Heart left ventricle (tissue), 13 donors: ENCODE data around the gene GNB1.

Experiments
- CTCF ChIP-seq, 12 donors: fragments of 200-600 bp; sonication (generic) in 4 of 12; IDR thresholded peaks; one replicate each; pipeline versions ENCODE4 v1.5.0 to v1.8.0; 2018 to 2022; ENCODE audit warnings: antibody characterized with exemption in 12 of 12, mild to moderate bottlenecking in 5 of 12
- POLR2A ChIP-seq, 2 donors: fragments of 450-650 bp; IDR thresholded peaks; one replicate each; pipeline ENCODE4 v1.6.1; 2017; ENCODE audit warnings: antibody characterized with exemption in 2 of 2, mild to moderate bottlenecking in 2 of 2, moderate library complexity in 2 of 2
- donor health status: ischemic (EF 13 %, LVEDD 7.1; RV severe dilation, severe dysfunction).
- donor health status: DM: no; HTN: yes; CAD: no.
- donor health status: DM: no; HTN: no; CAD: no.
- donor health status: ischemic (EF 25% LVEDD 6.9; RV normal size, moderate dysfunction).
- donor health status: ischemic (EF 25% LVEDD 5.7; RV mildly dilated, moderate dysfunction).
- donor health status: ischemic (EF 35%, LVEDD 5.7; RV mildly dilated, moderate dysfunction).
- donor health status: nonischemic (EF 11% LVEDD 7.7; RV severe dilation, severe dysfunction).
- donor health status: DM: yes; HTN: yes; CAD: no.
- donor health status: PGD.
- donor health status: ischemic (EF 29% LVEDD 5.4; RV normal size, mild dysfunction).
- donor health status: nonischemic (EF 23%, LVEDD 6.1; RV moderate dilation, normal function).

DNA sequence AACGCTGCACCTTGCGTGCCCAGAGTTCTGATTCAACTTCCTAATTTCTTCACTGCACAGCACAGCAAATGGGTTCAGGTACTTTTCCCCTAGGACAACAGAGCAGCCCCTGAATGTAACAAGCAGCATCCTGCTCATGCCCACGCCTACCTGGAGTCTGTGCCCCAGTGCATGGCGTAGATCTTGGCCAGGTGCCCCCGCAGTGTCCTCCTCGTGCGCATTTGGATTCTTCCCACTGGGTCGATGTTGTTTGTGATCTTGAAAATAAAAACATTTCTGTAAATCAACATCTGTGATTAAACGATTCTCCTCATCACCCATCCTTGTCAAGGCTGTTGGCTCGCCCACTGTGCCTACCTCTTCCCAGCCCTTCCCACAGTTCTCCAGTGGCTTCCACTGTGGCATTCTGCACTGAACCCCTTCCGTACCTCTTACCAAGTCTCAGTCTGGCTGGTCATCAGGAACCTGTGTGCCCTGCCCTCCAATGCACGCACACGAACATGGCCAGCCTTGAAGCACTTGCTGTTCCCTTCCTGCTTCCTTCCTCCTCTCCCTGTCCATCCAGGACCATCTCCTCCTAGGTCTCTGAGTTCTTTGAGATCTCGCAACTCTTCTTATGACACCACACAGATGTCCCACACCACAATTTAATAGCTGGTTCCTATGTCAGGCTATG lies 75.1 kb downstream of the GNB1 start:
- TF ChIP-seq CTCF (IDR thresholded peaks at IDR 0.05) (no peak), POLR2A (IDR thresholded peaks at IDR 0.05) (no peak)
